GM19240 (cell line): ENCODE data around the gene SMARCA4.
A peak's percentile ranks its signal among the peaks of the same experiment; 100 is the strongest.

Source experiments
- DNase-seq: peaks from one replicate; pipeline ENCODE4 v3.0.0; 2011; ENCODE audit warnings: low spot score; ENCODE audit not compliant: insufficient read length

The SMARCA4 gene

GRCh38 chr19:10960314-10961072 lies at the start of gene SMARCA4:
Gene SMARCA4 (plus strand): TSS chr19:10961030. CDS start chr19:10984152, 23,122 bp downstream.
- DNase-seq, result peak; percentile 87

GRCh38 chr19:10911579-10912363 lies 49.1 kb upstream of the SMARCA4 start:
- DNase-seq, result no peak

GRCh38 chr19:10912619-10913018 lies 48.2 kb upstream of the SMARCA4 start:
- no peak for DNase-seq

- DNase-seq, result no peak
Observed at GRCh38 chr19:10913716-10914340, 47.0 kb upstream of the SMARCA4 start.

GRCh38 chr19:10915130-10916091 lies 45.4 kb upstream of the SMARCA4 start:
- no peak for DNase-seq

GRCh38 chr19:10916602-10917001 lies 44.2 kb upstream of the SMARCA4 start:
- DNase-seq, result no peak

- DNase-seq, result no peak
Observed at GRCh38 chr19:10918359-10918758, 42.5 kb upstream of the SMARCA4 start.

GRCh38 chr19:10919352-10920287 lies 41.2 kb upstream of the SMARCA4 start:
- no peak for DNase-seq

- no peak for DNase-seq
Observed at GRCh38 chr19:10920288-10920655, 40.6 kb upstream of the SMARCA4 start.

GRCh38 chr19:10920781-10921180 lies 40.0 kb upstream of the SMARCA4 start:
- DNase-seq, result no peak

- DNase-seq, result no peak
Observed at GRCh38 chr19:10921199-10921909, 39.5 kb upstream of the SMARCA4 start.

- no peak for DNase-seq
Observed at GRCh38 chr19:10921910-10922637, 38.8 kb upstream of the SMARCA4 start.

GRCh38 chr19:10922638-10923014 lies 38.2 kb upstream of the SMARCA4 start:
- DNase-seq, result no peak

- DNase-seq, result no peak
Observed at GRCh38 chr19:10923260-10924112, 37.3 kb upstream of the SMARCA4 start.

GRCh38 chr19:10924597-10924996 lies 36.2 kb upstream of the SMARCA4 start:
- no peak for DNase-seq

GRCh38 chr19:10927730-10928562 lies 32.9 kb upstream of the SMARCA4 start:
- DNase-seq, result no peak
